Measurements from ENCODE around the gene CER1. TPM values are rescaled to one million over a fixed set of nuclear protein-coding genes. Genes with fewer than 3 reads are reported as not detected.

The CER1 gene, protein sequence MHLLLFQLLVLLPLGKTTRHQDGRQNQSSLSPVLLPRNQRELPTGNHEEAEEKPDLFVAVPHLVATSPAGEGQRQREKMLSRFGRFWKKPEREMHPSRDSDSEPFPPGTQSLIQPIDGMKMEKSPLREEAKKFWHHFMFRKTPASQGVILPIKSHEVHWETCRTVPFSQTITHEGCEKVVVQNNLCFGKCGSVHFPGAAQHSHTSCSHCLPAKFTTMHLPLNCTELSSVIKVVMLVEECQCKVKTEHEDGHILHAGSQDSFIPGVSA
- total RNA-seq, result not detected in 2 replicates

DNA sequence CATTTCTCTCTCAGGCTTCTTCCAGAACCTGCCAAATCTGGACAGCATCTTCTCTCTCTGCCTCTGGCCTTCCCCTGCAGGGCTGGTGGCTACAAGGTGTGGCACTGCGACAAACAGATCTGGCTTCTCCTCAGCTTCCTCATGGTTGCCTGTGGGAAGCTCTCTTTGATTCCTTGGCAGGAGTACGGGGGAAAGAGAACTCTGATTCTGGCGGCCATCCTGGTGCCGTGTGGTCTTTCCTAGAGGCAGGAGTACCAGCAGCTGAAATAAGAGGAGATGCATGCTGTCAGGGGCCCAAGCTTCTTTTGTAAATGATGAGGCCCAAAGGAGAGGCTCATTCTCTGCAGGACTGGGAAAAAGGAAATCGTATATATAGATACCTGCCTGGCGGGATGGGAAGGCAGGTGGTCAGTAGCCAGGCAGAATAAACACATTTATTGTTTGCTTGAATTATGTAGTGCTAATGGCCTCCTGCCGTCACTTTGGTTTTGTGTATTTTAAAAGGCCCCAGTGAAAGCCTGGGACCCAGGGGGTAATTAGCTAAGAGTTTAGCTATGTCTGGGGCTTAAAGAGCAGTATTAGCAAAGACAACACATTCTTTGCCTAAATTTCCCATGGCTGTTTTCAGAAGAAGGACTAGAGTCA is at the start of gene CER1:
CER1 (minus strand) TSS at position 343 of the 645 bp plus-strand sequence; CDS start at position 282, 61 bp downstream.

DNA sequence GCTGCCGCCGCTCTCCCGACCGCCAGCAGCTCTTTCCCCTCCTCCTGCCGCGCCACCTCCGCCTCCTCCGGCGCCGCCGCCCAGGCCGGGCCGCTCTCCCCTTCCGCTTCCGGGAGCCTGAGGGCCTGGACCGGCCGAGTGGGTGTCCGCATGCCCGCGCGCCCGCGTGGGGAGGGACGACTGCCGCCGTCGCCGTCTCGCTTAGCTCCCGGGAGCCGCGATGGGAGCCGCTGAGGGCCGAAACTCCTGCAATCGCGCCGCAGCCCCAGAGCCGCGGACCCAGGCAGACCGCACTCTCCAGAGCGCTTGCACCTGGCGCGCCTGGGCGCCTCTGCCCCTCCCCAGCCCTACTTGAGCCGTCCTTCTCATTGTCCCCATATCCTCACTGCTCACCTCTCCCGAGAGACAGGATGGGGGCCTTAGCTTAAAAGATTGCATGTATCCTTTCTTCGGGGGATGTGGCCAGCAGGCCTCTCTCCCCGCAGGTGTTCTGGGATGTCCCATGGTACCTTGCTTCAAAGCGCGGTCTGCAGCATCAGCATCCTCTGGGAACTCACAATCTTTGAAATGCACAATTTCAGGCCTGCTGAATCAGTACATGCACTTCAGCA is 29.2 kb downstream of the CER1 start, which contains the start of gene ZDHHC21:
ZDHHC21 (minus strand) TSS at position 182 of the 611 bp plus-strand sequence. CDS start 19,092 bp downstream, outside the sequence.

Other genes with a start within 250 kb of the CER1 start
- 2.6 and 3.5 TPM in 2 replicates for gene ZDHHC21, start 29.3 kb downstream of the CER1 start, total RNA-seq
- gene FREM1, start 187.7 kb upstream of the CER1 start, total RNA-seq, result 0.08 and 0.26 TPM in 2 replicates

Data from epithelial cell of alveolus of lung (primary cell).